HG02623 (cell line): Measurements from ENCODE around the gene SMIM35.
"Not testable (repeated sequence)": the region's sequence is repeated elsewhere in the genome, so short reads cannot be mapped to it uniquely, and the experiment has no call there.

Experiments
- ATAC-seq: cut with Tn5 transposase; IDR thresholded peaks from one replicate; pipeline ENCODE4 v1.9.1; 2021; ENCODE audit warnings: moderate library complexity; ENCODE audit not compliant: unreplicated experiment

The SMIM35 gene

DNA sequence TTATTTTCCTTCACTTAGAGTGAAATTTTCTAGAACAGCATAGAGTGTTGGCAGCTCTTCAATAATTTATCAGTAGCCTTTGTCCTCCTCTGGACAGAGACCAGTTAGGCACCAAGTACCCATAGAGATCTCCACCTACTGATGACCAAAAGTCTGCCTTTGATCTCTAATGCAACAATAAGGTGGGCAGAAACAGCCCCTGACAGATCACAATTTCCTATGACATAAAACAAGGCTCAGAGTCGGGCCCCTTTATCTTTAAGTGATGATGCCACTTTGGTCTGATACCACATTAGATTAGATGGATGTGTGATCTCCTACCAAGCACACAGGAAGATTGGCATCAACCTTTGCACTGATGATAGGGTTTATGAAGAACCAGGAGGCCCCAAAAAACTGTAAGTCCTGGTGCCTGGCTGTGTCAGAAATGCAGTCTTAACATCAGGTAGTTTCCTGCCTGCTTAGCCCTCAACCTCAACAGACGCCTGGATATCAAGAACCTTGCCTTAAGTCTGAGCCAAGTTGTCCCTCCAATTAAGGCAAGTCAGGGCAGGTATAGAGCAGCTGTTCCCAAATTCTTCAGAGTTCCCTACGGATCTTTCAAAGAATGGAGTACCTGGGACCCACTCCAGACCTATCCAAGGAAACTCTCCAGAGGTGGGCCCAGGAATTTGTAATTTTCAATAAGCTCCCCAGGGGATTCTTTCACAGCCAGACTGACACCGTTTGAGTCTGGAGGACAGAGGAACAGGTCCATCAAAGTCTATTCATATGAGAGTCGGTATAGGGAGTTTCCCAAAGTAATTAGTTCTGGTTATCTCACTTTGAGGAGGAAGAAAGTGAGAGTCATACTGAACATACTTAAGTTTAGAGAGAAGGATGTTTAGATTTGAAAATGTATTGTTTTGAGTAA, 40.5 kb downstream of the SMIM35 start:
- no peak for ATAC-seq

DNA sequence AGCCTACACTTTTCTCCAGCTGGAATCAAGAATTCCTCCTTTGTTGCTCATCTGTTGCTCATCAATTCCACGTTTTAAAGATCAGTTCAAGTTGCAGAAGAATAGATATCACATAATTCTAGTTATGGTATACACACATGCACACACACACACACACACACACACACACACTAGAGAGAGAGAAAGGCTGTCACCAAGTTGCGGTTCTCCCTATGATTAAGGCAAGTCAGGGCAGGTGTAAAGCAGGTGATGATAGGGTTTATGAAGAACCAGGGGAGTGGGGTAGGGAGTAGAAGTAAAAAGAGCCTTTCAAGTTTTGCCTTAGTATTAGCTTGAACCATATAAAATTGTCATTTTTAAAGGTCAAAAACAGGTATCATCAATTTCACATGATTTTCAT, 41.6 kb downstream of the SMIM35 start:
- no peak for ATAC-seq

DNA sequence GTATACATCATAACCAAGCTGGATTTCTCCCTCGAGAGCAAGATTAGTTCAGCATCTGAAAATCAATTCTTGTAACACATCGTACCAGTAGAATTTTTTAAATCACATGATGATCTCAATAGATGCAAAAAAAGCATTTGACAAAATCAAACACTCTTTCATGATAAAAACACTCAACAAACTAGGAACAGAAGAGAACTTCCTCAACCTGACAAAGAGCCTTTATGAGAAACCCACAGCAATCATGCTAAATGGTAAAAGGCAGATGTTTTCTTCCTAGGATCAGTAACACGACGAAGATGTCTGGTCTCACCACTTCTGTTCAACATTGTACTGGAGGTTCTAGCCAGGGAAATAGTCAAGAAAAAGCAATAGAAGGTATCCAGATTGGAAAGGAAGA, 44.0 kb downstream of the SMIM35 start:
- no peak for ATAC-seq

DNA sequence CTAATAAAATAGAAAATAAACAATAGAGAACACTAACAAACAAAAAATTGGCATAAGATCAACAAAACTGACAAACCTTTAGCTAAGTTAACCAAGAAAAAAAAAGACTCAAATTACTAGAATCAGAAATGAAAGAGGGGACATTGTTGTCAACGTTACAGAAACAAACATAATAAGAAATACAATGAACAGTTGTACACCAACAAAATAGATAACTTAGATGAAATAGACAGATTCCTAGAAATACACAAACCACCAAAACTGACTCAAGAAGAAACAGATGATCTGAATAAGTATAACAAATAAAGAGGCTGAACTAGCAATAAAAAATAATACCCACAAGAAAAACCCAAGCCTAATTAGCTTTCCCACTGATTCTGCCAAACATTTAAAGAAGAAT, 44.6 kb downstream of the SMIM35 start:
- no peak for ATAC-seq

DNA sequence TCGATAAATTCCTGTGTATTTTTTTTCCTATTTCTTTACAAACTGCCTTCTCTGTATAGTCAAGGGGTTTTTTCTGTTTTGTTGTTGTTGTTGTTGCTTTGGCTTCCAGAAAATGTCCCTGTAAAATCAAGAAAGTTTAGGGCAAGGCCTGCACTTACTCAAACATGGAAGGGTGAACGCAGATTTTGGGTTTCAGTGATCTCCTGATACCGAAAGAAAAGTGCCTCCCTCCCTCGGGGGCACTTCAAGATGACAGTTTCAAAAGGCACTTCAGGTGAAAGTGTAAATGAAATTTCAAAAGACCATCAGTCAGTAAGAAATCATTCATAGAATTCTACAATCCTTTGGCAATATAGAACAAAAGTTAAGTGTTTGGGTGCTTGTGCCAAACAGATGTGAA, 53.3 kb downstream of the SMIM35 start:
- ATAC-seq, result no peak

DNA sequence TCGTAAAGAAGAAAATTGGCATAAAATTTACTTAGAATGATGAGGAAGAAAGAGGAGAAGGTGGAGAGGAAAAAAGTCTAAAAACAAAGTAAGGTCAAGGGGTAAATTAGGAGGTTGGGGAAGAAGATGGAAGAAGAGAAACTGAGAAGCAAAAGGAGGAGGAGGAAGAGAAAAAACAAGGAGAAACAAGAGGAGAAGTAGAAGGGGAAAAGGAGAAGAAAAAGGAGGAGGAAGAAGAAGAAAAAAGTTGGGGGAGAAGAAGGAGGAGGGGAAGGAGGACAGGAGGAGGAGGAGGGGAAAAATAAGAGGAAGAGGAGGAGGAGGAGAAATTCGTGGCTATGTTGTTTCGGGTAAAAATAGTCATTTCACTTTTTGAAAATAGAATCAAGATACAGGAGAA, 58.1 kb downstream of the SMIM35 start:
- no peak for ATAC-seq

DNA sequence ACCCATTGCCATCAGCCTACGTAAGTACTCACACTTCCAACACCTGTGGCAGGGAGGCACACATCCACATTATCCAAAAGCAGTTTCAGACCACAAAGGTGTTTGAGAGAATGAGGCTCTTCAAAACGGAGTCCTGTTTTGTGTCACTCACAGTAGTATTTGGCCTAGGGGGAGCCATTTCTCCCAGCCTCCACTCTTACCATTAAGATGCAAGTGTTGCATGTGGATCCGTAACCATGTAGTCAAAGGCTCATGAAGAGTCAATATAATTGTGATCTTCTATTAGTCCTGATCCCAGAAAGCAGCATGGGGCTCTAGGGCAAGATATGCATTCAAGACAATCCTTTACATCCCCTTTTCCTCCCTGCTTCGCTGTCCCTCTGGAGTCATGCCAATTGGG, 59.1 kb downstream of the SMIM35 start:
- no peak for ATAC-seq

DNA sequence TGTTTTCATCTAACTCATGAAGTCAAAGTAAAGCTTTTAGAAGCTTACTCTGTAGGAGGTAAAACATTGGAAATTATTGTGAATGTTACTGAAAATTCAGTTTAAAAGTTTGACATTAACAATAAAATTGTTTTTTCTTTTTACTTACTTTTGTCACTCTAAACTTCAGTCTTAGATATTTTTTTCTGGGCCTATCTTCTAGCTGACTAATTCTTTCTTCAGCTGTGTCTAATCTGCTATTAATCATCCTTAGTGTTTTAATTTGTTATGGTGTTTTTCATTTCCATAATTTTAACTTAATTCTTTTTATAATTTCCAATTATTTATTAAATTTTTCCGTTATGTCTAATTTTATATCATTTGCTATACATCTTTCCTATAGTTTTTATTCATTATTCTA, 65.6 kb downstream of the SMIM35 start:
- no peak for ATAC-seq

DNA sequence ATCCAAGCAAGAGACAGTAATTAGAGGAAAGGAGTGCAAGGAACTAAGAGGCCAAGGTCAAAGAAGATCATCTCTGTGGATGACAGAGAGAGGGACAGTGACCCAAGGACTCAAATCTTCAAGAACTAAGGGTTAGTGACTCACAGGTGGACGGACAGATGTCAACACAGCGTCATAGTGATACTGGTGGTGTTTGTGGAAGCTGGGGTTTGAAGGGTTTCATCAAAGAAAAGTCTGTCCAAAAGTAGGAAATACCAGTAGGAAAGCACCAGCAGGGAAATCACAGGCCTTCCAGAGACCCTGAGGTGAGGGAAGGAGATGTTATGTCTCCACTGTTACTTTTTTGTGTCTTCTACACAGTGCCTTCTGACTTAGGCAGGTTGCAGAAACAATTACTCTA, 68.4 kb downstream of the SMIM35 start:
- ATAC-seq, result no peak

DNA sequence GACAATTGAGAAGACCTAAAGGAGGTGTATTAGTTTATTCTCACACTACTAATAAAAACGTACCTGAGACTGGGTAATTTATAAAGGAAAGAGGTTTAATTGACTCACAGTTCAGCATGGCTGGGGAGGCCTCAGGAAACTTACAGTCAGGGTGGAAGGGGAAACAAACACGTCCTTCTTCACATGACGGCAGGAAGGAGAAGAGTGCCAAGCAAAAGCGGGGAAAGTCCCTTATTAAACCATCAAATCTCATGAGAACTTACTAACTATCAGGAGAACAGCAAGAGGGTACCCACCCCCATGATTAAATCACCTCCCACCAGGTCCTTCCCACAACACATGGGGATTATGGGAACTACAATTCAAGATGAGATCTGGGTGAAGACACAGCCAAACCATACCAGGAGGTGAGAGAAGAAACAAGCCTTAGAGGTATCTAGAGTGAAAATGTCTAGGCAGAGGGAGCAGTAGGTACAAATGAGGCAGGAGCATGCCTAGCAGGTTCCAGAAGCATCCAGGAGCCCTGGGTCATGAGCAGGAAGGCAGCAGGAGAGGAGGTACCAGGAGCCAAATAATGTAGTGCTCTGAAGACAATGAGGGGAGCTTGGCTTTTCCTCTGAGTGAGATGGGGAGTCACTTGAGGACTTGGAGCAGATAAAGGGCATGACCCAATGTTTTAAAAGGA, 69.0 kb downstream of the SMIM35 start:
- ATAC-seq, result no peak

DNA sequence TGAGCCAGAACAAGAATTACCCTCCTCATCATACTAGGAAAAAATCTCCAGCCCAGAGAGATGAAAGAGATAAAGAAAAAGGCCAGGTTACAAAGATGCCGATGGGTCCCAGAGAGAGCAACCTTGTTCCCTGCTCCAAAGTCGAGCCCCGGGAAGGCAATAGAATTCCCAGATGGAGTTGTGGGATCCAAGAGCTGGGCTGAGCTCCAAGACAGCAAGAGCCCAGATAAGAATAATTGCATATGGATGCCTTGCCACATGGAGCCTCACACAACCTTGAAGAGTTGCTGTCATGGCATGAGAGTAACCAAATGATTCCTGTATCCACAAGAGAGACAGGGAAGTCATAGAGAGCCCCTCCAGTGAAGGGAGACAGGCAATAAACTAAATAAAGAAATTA, 69.7 kb downstream of the SMIM35 start:
- ATAC-seq, result no peak

DNA sequence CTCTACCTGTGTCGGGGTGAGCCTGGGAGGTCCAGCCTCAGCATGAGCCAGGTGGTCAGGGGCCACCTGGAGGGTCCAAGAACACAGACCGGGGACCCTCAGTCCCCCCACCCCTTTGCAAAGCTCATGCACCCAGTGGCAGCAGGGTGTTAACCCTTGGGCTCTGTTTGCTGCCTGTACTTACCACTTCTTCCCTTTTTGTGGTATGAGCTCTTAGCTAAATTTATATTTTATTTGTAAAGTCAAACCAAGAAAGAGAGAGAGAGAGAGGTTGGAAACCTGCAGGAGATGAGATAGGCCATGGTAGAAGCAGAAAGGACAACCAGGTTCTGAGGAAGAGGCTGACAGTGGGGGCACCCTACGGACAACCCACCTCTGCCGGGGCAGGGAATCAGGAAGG, 70.7 kb downstream of the SMIM35 start:
- no peak for ATAC-seq

DNA sequence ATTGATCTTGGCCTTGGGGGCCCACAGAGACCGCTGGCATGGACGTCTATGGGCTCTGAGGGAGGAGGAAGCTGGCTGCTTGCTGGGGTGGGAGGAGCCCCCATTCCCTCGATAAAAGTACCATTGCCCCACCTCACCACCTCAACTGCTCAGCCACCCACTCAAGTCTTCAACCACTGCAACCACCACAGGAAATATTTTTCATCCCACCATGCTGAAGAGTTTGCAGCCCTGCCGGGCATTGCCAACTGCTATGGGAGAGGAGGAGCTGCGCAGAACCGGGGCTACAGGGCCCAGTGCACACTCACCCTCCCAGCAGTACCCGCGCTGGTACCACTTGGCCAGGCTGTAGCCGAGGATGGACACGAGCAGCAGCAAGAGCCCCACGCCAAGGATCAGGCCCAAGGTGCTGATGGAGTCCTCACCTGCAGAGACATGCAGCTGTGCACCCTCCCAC, 71.3 kb downstream of the SMIM35 start:
- no peak for ATAC-seq

DNA sequence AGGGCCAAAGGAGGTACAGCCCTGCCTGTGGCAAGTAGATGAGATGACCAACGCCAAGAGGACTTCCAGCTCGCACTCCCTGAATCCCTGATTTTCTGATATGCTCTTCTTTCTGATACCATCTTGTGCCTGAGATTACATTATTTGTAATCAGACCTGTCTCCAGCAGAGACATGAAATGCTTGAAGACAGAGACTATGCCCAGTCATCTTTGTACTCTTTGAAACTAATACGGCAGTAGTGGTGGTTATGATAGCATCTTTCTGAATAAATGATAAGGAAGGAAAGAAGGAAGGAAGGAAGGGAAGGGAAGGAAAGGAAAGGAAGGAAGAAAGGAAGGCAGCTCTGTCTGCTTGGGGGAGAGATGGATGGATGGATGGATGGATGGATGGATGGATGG, 72.7 kb downstream of the SMIM35 start:
- no peak for ATAC-seq

DNA sequence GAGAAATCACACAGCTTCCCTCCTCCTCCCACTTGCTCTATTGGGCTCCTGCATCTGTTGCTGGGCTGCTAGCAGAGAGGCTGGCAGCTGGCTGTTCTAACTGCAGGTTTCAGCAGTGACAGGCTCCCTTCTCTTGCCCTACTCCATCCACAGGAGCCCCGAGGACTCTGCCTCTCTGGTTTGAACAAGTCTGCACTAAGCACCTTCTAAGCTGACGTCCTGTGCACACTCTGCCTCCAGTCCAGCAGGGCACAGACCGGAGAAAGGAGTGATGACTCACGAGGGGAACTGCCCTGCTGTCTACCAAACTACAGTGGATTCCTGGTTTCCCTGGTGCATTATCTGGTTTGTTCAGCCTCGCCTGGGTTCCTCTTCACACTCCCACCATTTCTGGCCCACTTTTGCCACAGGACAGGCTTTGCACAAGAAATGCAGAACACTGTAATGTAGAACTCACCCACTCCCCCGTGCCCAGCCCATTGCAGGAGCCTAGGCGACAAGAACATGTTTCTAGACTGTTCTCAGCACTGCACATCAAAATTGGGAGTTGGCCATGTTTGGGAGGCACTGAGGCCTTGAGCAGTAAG, 74.6 kb downstream of the SMIM35 start:
- no peak for ATAC-seq

DNA sequence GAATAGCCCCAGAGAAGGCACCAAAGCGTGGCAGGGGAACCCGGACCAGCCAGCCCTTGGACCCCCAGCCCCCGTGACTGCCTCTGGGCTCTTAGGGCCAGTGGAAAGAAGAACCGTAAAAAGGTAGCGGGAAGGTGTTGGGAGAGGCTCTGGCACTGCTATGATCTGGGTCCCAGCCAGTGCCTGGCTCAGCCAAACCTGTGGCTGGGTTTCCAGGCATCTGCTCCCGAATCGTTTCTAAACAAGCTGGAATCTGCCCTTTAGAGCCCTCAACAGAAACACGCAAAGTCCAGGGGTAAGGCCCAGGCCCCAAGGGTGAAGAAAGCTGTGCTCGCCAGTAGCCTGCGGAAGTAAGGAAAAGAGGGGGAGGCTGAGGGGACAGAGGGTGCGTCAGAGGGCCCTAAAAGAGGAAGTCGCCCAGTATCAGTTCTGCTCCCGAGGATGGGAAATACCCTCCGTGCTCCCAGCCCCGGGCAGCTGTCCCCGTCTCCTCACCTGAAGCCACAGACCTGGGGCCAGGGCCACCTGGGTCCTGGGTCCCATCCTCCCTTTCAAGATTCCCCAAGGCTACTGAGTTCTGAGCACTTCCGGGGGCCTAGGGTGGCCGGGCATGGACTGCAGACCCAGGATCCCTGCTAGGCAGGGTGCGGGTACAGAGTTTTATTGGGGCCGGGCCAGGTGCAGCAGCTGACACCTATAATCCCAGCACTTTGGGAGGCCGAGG, 75.9 kb downstream of the SMIM35 start:
- peak; percentile 70 for ATAC-seq

DNA sequence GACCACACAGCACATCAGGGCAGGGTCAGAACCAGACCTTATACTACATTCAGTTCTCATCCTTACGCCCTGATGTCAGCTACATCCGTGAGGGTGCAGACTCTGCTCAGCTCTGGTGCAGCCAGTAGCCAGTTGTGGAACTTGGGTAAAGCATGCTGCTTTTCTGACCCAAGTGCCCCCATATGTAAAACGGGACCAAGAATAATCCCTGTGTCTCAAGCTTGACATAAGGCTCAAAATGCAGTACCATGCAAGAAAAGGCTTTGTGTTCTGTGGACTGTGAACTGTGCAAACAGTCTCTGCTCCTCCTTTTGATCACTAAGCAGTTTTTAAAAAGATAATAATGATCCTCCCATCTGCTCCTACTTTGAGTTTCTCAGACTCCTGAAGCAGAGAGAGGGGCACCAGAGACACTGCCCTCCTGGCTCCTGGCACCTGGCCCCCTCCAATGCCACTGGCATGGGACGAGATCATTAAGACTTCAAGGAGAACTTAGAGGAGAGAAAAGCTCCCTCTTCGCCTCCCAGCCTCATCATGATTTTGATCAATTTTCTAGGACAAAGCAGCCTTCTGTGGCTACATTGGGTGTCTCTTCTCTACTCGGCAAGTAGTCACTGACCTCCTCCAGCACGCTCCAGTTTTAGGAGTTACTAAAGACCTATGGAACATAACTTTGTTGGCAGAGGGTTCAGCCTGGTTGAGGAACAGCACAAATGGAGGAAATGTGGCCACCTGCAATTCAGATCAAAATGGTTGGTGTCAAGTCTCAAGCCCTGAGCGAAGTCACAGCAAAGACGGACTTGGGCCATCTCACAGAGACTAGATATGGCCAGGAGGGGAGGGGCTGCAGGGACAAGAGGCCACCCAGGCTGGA, 76.7 kb downstream of the SMIM35 start:
- ATAC-seq, result no peak

DNA sequence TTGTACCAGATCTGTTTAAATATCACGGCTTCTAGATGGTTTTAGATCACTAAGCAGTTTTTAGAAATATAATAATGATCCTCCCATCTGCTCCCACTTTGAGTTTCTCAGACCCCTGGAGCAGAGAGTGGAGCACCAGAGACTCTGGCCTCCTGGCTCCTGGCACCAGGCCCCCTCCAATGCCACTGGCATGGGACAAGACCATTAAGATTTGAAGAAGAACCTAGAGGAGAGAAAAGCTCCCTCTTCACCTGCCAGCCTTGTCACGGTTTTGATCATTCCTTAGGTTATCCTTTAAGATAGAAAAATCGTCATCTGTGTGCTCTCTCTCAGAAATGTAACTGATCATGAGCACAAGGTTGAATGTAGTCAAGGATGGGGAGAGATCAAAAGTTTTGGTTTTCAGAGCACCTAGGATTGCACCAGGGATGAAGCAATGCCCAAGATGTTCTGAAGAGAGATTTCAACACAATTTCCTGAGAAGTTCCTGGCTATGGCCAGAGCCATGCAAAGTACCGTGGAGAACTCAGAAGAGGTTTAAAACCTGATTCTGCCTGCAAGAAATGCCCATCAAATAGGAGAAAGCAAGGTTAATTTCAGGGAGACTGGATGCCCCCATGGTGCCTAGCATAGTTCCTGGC, 78.4 kb downstream of the SMIM35 start:
- ATAC-seq, result no peak

DNA sequence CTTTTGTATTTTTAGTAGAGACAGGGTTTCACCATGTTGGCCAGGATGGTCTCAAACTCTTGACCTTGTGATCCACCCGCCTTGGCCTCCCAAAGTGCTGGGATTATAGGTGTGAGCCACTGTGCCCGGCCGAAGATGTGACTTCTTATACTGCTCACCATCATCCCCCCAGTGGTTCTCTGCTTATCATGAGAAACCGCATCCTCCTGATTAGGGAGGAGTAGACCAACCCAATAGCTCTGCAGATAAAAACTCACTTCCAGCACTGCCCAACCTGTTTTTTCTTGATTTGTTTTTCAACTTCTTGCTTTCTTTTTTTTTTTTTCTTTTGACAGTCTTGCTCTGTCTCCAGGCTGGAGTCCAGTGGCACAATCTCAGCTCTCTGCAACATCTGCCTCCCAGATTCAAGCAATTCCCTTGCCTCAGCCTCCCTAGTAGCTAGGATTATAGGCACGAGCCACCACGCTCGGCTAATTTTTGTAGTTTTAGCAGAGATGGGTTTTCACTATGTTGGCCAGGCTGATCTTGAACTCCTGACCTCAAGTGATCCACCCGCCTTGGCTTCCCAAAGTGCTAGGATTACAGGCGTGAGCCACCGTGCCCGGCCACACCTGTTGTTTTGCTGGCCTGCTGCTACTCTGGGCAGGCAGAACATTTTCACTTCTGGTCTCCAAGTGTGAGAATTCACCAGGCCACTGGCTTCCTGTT, 79.0 kb downstream of the SMIM35 start:
- ATAC-seq, result not testable (repeated sequence)
